HCT116 (cell line): ENCODE results near the gene PLEK2. TPM values are rescaled to one million over a fixed set of nuclear protein-coding genes. Genes with fewer than 3 reads are reported as not detected.

Experiments
- ATAC-seq: fragments of 200-7000 bp; cut with Tn5 transposase; 2 replicates; pipeline ENCODE4 v1.9.1; 2020; ENCODE audit warnings: mild to moderate bottlenecking, moderate library complexity
- BruUV-seq: library from RNA; stranded (reverse); fragments of 400-500 nt; replicated peaks from 2 replicates; lab custom pipeline; 2021; lab: Mats Ljungman, UMichigan
- CTCF ChIA-PET: fragments of 300-600 bp; sonication (Branson Sonifier 250); formaldehyde crosslinking; loops from one replicate; lab custom pipeline; 2021; ENCODE audit warnings: antibody characterized with exemption; lab: Charles Lee
- POLR2A ChIA-PET: fragments of 300-600, 350-600 bp; sonication (Branson Sonifier 250); formaldehyde crosslinking; loops from one replicate; lab custom pipeline; 2021; ENCODE audit warnings: antibody characterized with exemption; lab: Charles Lee
- RAD21 ChIA-PET, 2 experiments: fragments of 300-600 bp; sonication (Branson Sonifier 250); formaldehyde crosslinking; loops; one replicate each; lab custom pipeline; 2023; ENCODE audit warnings: low total read pairs in 2 of 2; ENCODE audit not compliant: uncharacterized antibody in 2 of 2, unreplicated experiment in 2 of 2, low non-redundant PET in 1 of 2; lab: Charles Lee
- DNase-seq: peaks from one replicate; pipeline ENCODE4 v3.0.0-alpha.2; 2010; ENCODE audit warnings: low read depth, low spot score
- H2AFZ ChIP-seq: fragments of 200-600 bp; shearing (Covaris generic), sonication (generic); 2 replicates; pipeline ENCODE4 v1.6.1; 2017; ENCODE audit warnings: low read depth, mixed run types, mixed read lengths, antibody characterized with exemption, low read length; ENCODE audit not compliant: poor library complexity, severe bottlenecking
- H3K27ac ChIP-seq: 2 replicates; pipeline ENCODE4 v1.5.1; 2012; ENCODE audit warnings: low read depth, low read length
- H3K27me3 ChIP-seq: fragments of 200-600 bp; sonication (generic); 2 replicates; pipeline ENCODE4 v1.6.1; 2016; ENCODE audit warnings: mixed run types, low read length, mixed read lengths; ENCODE audit not compliant: insufficient read depth
- H3K36me3 ChIP-seq, 2 experiments: fragments of 200-500 bp in 1 of 2; fragments of 200-600 bp in 1 of 2; sonication (Bioruptor generic) in 1 of 2; sonication (generic) in 1 of 2; 2 replicates each; pipeline versions ENCODE4 v1.5.1 to v1.6.1; 2014 to 2016; ENCODE audit warnings: low read length in 2 of 2, inconsistent platforms in 1 of 2, mixed read lengths in 1 of 2, mixed run types in 1 of 2; ENCODE audit not compliant: insufficient read depth in 2 of 2, control insufficient read depth in 1 of 2
- H3K4me1 ChIP-seq, 2 experiments: fragments of 200-600 bp in 1 of 2; sonication (generic) in 1 of 2; 2 replicates each; pipeline versions ENCODE4 v1.5.1 to v1.6.1; 2012 to 2017; ENCODE audit warnings: low read length in 2 of 2, inconsistent platforms in 1 of 2, mild to moderate bottlenecking in 1 of 2, mixed read lengths in 1 of 2, mixed run types in 1 of 2, moderate library complexity in 1 of 2; ENCODE audit not compliant: insufficient read depth in 2 of 2, control insufficient read depth in 1 of 2
- H3K4me2 ChIP-seq: fragments of 200-600 bp; sonication (generic); 2 replicates; pipeline ENCODE4 v1.6.1; 2017; ENCODE audit warnings: mixed run types, low read length, mixed read lengths
- H3K4me3 ChIP-seq, 2 experiments: fragments of 200-600 bp in 1 of 2; sonication (generic) in 1 of 2; replicated peaks in 1 of 2; 2 replicates each; pipeline ENCODE4 v1.5.1; 2011 to 2016; ENCODE audit warnings: low read length in 2 of 2, control low read depth in 1 of 2, low read depth in 1 of 2, mild to moderate bottlenecking in 1 of 2, mixed read lengths in 1 of 2, mixed run types in 1 of 2
- H3K79me2 ChIP-seq: fragments of 200-600 bp; sonication (generic); 2 replicates; pipeline ENCODE4 v1.6.1; 2017; ENCODE audit warnings: mild to moderate bottlenecking, mixed run types, low read length, moderate library complexity, mixed read lengths; ENCODE audit not compliant: insufficient read depth
- H3K9ac ChIP-seq: fragments of 200-600 bp; sonication (generic); 2 replicates; pipeline ENCODE4 v1.6.1; 2016; ENCODE audit warnings: low read length, mixed read lengths
- H3K9me2 ChIP-seq: fragments of 200-600 bp; sonication (generic), shearing (Covaris generic); 2 replicates; pipeline ENCODE4 v1.6.1; 2017; ENCODE audit warnings: mixed run types, mild to moderate bottlenecking, moderate library complexity; ENCODE audit not compliant: insufficient read depth
- H3K9me3 ChIP-seq, 2 experiments: fragments of 200-500 bp in 1 of 2; fragments of 200-600 bp in 1 of 2; sonication (Bioruptor generic) in 1 of 2; sonication (generic) in 1 of 2; 2 replicates each; pipeline ENCODE4 v1.6.1; 2014 to 2017; ENCODE audit warnings: low read length in 2 of 2, mixed read lengths in 2 of 2, inconsistent platforms in 1 of 2, low read depth in 1 of 2, mild to moderate bottlenecking in 1 of 2, mixed run types in 1 of 2, moderate library complexity in 1 of 2; ENCODE audit not compliant: control insufficient read depth in 1 of 2, insufficient read depth in 1 of 2
- H4K20me1 ChIP-seq: fragments of 200-600 bp; sonication (generic), shearing (Covaris generic); 2 replicates; pipeline ENCODE4 v1.6.1; 2017; ENCODE audit warnings: mixed run types, mild to moderate bottlenecking, moderate library complexity; ENCODE audit not compliant: insufficient read depth
- CBX3 ChIP-seq: IDR thresholded peaks from 2 replicates; pipeline ENCODE4 v1.6.1; 2012; ENCODE audit warnings: low read depth
- ELF1 ChIP-seq: IDR thresholded peaks from 2 replicates; pipeline ENCODE4 v1.6.1; 2012; ENCODE audit warnings: low read depth, borderline replicate concordance
- EZH2phosphoT487 ChIP-seq: fragments of 200-600 bp; IDR thresholded peaks from 2 replicates; pipeline ENCODE4 v1.6.1; 2018; ENCODE audit warnings: antibody characterized with exemption, borderline replicate concordance
- FOSL1 ChIP-seq: IDR thresholded peaks from 2 replicates; pipeline ENCODE4 v1.6.1; 2012; ENCODE audit warnings: low read depth
- JUND ChIP-seq: IDR thresholded peaks from 2 replicates; pipeline ENCODE4 v1.6.1; 2012
- SIN3A ChIP-seq: IDR thresholded peaks from 2 replicates; pipeline ENCODE4 v1.6.1; 2012; ENCODE audit warnings: low read depth
- SP1 ChIP-seq: IDR thresholded peaks from 2 replicates; pipeline ENCODE4 v1.6.1; 2012; ENCODE audit warnings: low read depth
- TCF7L2 ChIP-seq: IDR thresholded peaks from 2 replicates; pipeline ENCODE4 v1.7.0; 2011; ENCODE audit warnings: borderline replicate concordance, inconsistent platforms; ENCODE audit not compliant: insufficient read depth, insufficient read length; ENCODE audit errors: extremely low read depth
- YY1 ChIP-seq: IDR thresholded peaks from 2 replicates; pipeline ENCODE4 v1.6.1; 2011; ENCODE audit warnings: low read length, low read depth, moderate library complexity, mild to moderate bottlenecking; ENCODE audit not compliant: insufficient replicate concordance; ENCODE audit errors: extremely low read depth
- ZFX ChIP-seq: fragments of 450-650 bp; IDR thresholded peaks from 2 replicates; pipeline ENCODE4 v1.6.1; 2017
- intact Hi-C: fragments of 100-400 bp; cut with micrococcal nuclease; formaldehyde crosslinking; loops from 2 replicates; pipeline ENCODE4 v1.10.0; 2022
- total RNA-seq: library from RNA; stranded (reverse); gene quantifications from one replicate; pipeline ENCODE4 v1.2.1, GENCODE V29; 2021; ENCODE audit not compliant: unreplicated experiment
- TF ChIP-seq, protein P1 (sequence below): IDR thresholded peaks from 2 replicates; pipeline ENCODE4 v1.6.1; 2012
- TF ChIP-seq, protein P2 (sequence below): IDR thresholded peaks from 2 replicates; pipeline ENCODE4 v1.6.1; 2011; ENCODE audit warnings: mild to moderate bottlenecking, low read length, moderate library complexity; ENCODE audit not compliant: insufficient replicate concordance; ENCODE audit errors: extremely low read depth

The PLEK2 gene
- total RNA-seq, 1 experiment from 2014 or later = 67.6 TPM

DNA sequence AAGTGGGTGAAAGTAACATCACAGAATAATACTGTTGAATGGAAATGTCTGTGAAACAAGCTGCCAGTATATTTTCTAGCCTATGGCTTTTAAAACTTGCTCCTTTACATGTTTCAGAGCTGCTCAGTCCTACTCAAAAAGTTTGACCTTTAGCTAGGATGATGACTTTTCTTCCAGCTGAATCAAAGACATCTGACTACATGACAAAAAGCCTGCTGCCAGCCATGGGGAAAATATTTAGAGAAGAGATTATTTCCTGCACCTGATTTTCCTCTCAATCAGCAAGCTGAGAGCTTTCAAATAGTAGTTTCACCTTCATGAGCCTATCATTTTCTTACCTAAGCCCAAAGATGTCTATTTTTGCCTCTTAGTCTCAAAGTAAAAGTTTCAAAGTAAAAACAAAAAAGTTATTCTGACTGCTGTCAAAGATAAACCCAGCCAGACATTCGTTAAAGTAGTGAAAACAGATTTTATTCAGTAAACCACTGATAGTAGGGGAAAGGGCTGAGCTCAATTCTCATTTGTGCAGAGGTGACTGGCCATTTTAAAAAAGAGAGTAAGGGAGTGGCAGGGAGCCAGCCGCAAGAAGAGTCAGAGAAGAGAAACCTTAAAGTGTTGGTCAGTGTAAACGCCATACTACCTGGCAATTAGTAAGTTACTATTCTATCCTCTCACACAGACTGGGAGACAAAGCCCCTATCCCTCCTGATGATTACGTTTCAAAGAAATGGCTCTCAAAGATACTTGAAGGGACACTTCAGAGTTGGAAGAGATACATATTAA lies 54.6 kb downstream of the PLEK2 start:
- Histone ChIP-seq H3K9ac (no peak overlapping the region), H3K27ac (no peak overlapping the region), H2AFZ (no peak overlapping the region), H3K4me1 (peaks cover 9 to 17% of the 10 kb centered on the region in 2 experiments; a peak in 3 of 4 replicates), H3K4me3 (no peak overlapping the region), H3K4me2 (no peak overlapping the region), H3K27me3 (no peaks in the 10 kb centered on the region), H3K79me2 (peaks cover 62% of the 10 kb centered on the region), H4K20me1 (no peaks in the 10 kb centered on the region), H3K36me3 (no peaks in the 10 kb centered on the region), H3K9me2 (no peaks in the 10 kb centered on the region), H3K9me3 (no peaks in the 10 kb centered on the region)
- BruUV-seq = no TSS peak
- ChIA-PET RAD21 (no interaction called here), CTCF (no interaction called here), POLR2A (no interaction called here)
- no peak for ATAC-seq
- DNase-seq = no peak
- TF ChIP-seq SP1 (no peak), ELF1 (no peak), YY1 (no peak), FOSL1 (no peak), ZFX (no peak), CBX3 (no peak), TCF7L2 (no peak), EZH2phosphoT487 (no peak), JUND (no peak), SIN3A (no peak)
- TF ChIP-seq, protein P1, sequence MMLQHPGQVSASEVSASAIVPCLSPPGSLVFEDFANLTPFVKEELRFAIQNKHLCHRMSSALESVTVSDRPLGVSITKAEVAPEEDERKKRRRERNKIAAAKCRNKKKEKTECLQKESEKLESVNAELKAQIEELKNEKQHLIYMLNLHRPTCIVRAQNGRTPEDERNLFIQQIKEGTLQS = no peak
- TF ChIP-seq, protein P2, sequence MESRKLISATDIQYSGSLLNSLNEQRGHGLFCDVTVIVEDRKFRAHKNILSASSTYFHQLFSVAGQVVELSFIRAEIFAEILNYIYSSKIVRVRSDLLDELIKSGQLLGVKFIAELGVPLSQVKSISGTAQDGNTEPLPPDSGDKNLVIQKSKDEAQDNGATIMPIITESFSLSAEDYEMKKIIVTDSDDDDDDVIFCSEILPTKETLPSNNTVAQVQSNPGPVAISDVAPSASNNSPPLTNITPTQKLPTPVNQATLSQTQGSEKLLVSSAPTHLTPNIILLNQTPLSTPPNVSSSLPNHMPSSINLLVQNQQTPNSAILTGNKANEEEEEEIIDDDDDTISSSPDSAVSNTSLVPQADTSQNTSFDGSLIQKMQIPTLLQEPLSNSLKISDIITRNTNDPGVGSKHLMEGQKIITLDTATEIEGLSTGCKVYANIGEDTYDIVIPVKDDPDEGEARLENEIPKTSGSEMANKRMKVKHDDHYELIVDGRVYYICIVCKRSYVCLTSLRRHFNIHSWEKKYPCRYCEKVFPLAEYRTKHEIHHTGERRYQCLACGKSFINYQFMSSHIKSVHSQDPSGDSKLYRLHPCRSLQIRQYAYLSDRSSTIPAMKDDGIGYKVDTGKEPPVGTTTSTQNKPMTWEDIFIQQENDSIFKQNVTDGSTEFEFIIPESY = no peak
- intact Hi-C loops = no loop called here
